H9 (cell line): ENCODE data around the gene SLC6A19. TPM values are rescaled to one million over a fixed set of nuclear protein-coding genes. Genes with fewer than 3 reads are reported as not detected.

Experiments
- DNase-seq: peaks from one replicate; pipeline ENCODE4 v3.0.0-alpha.2; 2017
- H2AFZ ChIP-seq: one replicate; pipeline ENCODE4 v1.6.1; 2013; ENCODE audit warnings: mild to moderate bottlenecking, low read length, control low read depth, moderate library complexity
- H2AK5ac ChIP-seq: 2 replicates; pipeline ENCODE4 v1.6.1; 2013; ENCODE audit warnings: low read length, control low read depth, mixed read lengths; ENCODE audit not compliant: insufficient read length
- H2BK120ac ChIP-seq: one replicate; pipeline ENCODE4 v1.6.1; 2013; ENCODE audit warnings: low read depth, mild to moderate bottlenecking, low read length, control low read depth, inconsistent platforms; ENCODE audit not compliant: poor library complexity, severe bottlenecking
- H2BK12ac ChIP-seq: 2 replicates; pipeline ENCODE4 v1.6.1; 2013; ENCODE audit warnings: low read length, control low read depth, mixed read lengths, low read depth; ENCODE audit not compliant: insufficient read length
- H2BK15ac ChIP-seq: 2 replicates; pipeline ENCODE4 v1.6.1; 2013; ENCODE audit warnings: low read depth, low read length, control low read depth
- H2BK20ac ChIP-seq: one replicate; pipeline ENCODE4 v1.6.1; 2013; ENCODE audit warnings: low read depth, mild to moderate bottlenecking, low read length, control low read depth, inconsistent platforms; ENCODE audit not compliant: poor library complexity, severe bottlenecking
- H2BK5ac ChIP-seq: 2 replicates; pipeline ENCODE4 v1.6.1; 2013; ENCODE audit warnings: low read length, control low read depth, mixed read lengths; ENCODE audit not compliant: insufficient read length
- H3K14ac ChIP-seq: 2 replicates; pipeline ENCODE4 v1.6.1; 2013; ENCODE audit warnings: low read length, control low read depth; ENCODE audit not compliant: insufficient read depth
- H3K18ac ChIP-seq: 2 replicates; pipeline ENCODE4 v1.6.1; 2013; ENCODE audit warnings: low read depth, mild to moderate bottlenecking, mixed read lengths, low read length, control low read depth; ENCODE audit not compliant: insufficient read length
- H3K23ac ChIP-seq: 2 replicates; pipeline ENCODE4 v1.6.1; 2013; ENCODE audit warnings: low read length, control low read depth, mixed read lengths, low read depth; ENCODE audit not compliant: insufficient read length
- H3K23me2 ChIP-seq: 2 replicates; pipeline ENCODE4 v1.6.1; 2013; ENCODE audit warnings: low read depth, mild to moderate bottlenecking, mixed read lengths, low read length, control low read depth; ENCODE audit not compliant: insufficient read length, poor library complexity, severe bottlenecking
- H3K27ac ChIP-seq: 2 replicates; pipeline ENCODE4 v1.5.1; 2013; ENCODE audit warnings: low read length, control low read depth, mixed read lengths, low read depth; ENCODE audit not compliant: insufficient read length
- H3K27me3 ChIP-seq: 2 replicates; pipeline ENCODE4 v1.6.1; 2013; ENCODE audit warnings: low read length, control low read depth, inconsistent platforms; ENCODE audit not compliant: insufficient read depth
- H3K4ac ChIP-seq: 2 replicates; pipeline ENCODE4 v1.6.1; 2013; ENCODE audit warnings: low read depth, mild to moderate bottlenecking, control low read depth, inconsistent platforms, low read length, moderate library complexity
- H3K4me1 ChIP-seq: 2 replicates; pipeline ENCODE4 v1.6.1; 2013; ENCODE audit warnings: low read length, control low read depth, inconsistent platforms; ENCODE audit not compliant: insufficient read depth
- H3K4me2 ChIP-seq: 2 replicates; pipeline ENCODE4 v1.6.1; 2013; ENCODE audit warnings: low read length, control low read depth, mixed read lengths; ENCODE audit not compliant: insufficient read length, insufficient read depth
- H3K56ac ChIP-seq: 2 replicates; pipeline ENCODE4 v1.6.1; 2013; ENCODE audit warnings: low read depth, mild to moderate bottlenecking, mixed read lengths, low read length, control low read depth; ENCODE audit not compliant: insufficient read length
- H3K79me1 ChIP-seq: 2 replicates; pipeline ENCODE4 v1.6.1; 2013; ENCODE audit warnings: low read depth, mild to moderate bottlenecking, moderate library complexity, low read length, control low read depth, inconsistent platforms; ENCODE audit not compliant: insufficient read depth, poor library complexity, severe bottlenecking
- H3K79me2 ChIP-seq: 2 replicates; pipeline ENCODE4 v1.6.1; 2013; ENCODE audit warnings: low read length, control low read depth, inconsistent platforms; ENCODE audit not compliant: insufficient read depth
- H3K9ac ChIP-seq: 2 replicates; pipeline ENCODE4 v1.6.1; 2013; ENCODE audit warnings: low read length, control low read depth, mixed read lengths; ENCODE audit not compliant: insufficient read length; ENCODE audit errors: extremely low read depth
- H3K9me3 ChIP-seq: one replicate; pipeline ENCODE4 v1.6.1; 2013; ENCODE audit warnings: low read depth, low read length, inconsistent platforms; ENCODE audit not compliant: control insufficient read depth
- H3T11ph ChIP-seq: one replicate; pipeline ENCODE4 v1.6.1; 2013; ENCODE audit warnings: mild to moderate bottlenecking, low read length, control low read depth, inconsistent platforms
- H4K20me1 ChIP-seq: one replicate; pipeline ENCODE4 v1.6.1; 2013; ENCODE audit not compliant: control insufficient read depth, insufficient read length, insufficient read depth
- H4K5ac ChIP-seq: 2 replicates; pipeline ENCODE4 v1.6.1; 2013; ENCODE audit warnings: low read depth, mild to moderate bottlenecking, mixed read lengths, low read length, control low read depth; ENCODE audit not compliant: insufficient read length
- H4K8ac ChIP-seq: replicated peaks from 2 replicates; pipeline ENCODE4 v1.6.1; 2013; ENCODE audit warnings: low read length, control low read depth, mixed read lengths, low read depth; ENCODE audit not compliant: insufficient read length
- H4K91ac ChIP-seq: 2 replicates; pipeline ENCODE4 v1.6.1; 2013; ENCODE audit warnings: low read depth, mild to moderate bottlenecking, moderate library complexity, mixed read lengths, low read length, control low read depth; ENCODE audit not compliant: insufficient read length
- H3K27ac Mint-ChIP-seq, 3 experiments: 2 replicates in 2 of 3; 3 replicates in 1 of 3; pipeline ENCODE4 v1.8.0; 2020 to 2021; ENCODE audit warnings: mixed read lengths in 3 of 3, mild to moderate bottlenecking in 1 of 3, moderate library complexity in 1 of 3
- H3K27me3 Mint-ChIP-seq: 2 replicates; pipeline ENCODE4 v1.8.0; 2021; ENCODE audit warnings: low read depth, mild to moderate bottlenecking, moderate library complexity, mixed read lengths
- H3K36me3 Mint-ChIP-seq, 3 experiments: 2 replicates in 2 of 3; 3 replicates in 1 of 3; pipeline ENCODE4 v1.8.0; 2020 to 2021; ENCODE audit warnings: low read depth in 3 of 3, mixed read lengths in 3 of 3; ENCODE audit not compliant: insufficient read depth in 1 of 3
- H3K4me1 Mint-ChIP-seq, 2 experiments: 2 replicates each; pipeline ENCODE4 v1.8.0; 2020; ENCODE audit warnings: mixed read lengths in 2 of 2
- H3K4me3 Mint-ChIP-seq, 2 experiments: 2 replicates in 1 of 2; 3 replicates in 1 of 2; pipeline ENCODE4 v1.8.0; 2020 to 2021; ENCODE audit warnings: mild to moderate bottlenecking in 2 of 2, mixed read lengths in 2 of 2, moderate library complexity in 1 of 2
- H3K9me3 Mint-ChIP-seq, 2 experiments: 2 replicates in 1 of 2; 3 replicates in 1 of 2; pipeline ENCODE4 v1.8.0; 2020; ENCODE audit warnings: mild to moderate bottlenecking in 2 of 2, mixed read lengths in 2 of 2, moderate library complexity in 1 of 2
- CTCF ChIP-seq: fragments of 200-600 bp; sonication (generic); conservative IDR thresholded peaks from 3 replicates; pipeline ENCODE4 v1.8.0; 2021; ENCODE audit warnings: antibody characterized with exemption, mild to moderate bottlenecking
- WGBS: extraction: QIAGEN DNeasy Blood & Tissue Kit; methylation state at CpG from one replicate; pipeline ENCODE4 v1.1.7; 2013; ENCODE audit warnings: missing lambda C conversion rate, low lambda C conversion rate, mixed read lengths; ENCODE audit not compliant: insufficient read length; ENCODE audit errors: extremely low coverage; 5-methylcytosine and 5-hydroxymethylcytosine counted together
- total RNA-seq: library from RNA; stranded (reverse); gene quantifications from 2 replicates; pipeline ENCODE4 v1.2.1, GENCODE V29; 2021

The SLC6A19 gene
- total RNA-seq, 1 experiment from 2014 or later: not detected

- Histone ChIP-seq H3K4ac (no peak overlapping the region), H2AFZ (no peak overlapping the region), H3K56ac (no peak overlapping the region), H3K23me2 (no peaks in the 10 kb centered on the region), H4K5ac (no peak overlapping the region), H3K9ac (no peak overlapping the region), H3K27me3 (no peaks in the 10 kb centered on the region), H3T11ph (no peak overlapping the region), H3K14ac (no peak overlapping the region), H2BK120ac (no peak overlapping the region), H3K23ac (no peak overlapping the region), H4K8ac (no peak overlapping the region), H2BK12ac (no peak overlapping the region), H2BK5ac (no peak overlapping the region), H3K9me3 (no peaks in the 10 kb centered on the region), H3K79me1 (no peaks in the 10 kb centered on the region), H3K4me1 (no peaks in the 10 kb centered on the region), H2AK5ac (no peak overlapping the region), H2BK20ac (no peak overlapping the region), H3K4me2 (no peak overlapping the region), H3K27ac (no peak overlapping the region), H3K79me2 (no peaks in the 10 kb centered on the region), H2BK15ac (no peak overlapping the region), H3K18ac (no peak overlapping the region), H4K20me1 (no peaks in the 10 kb centered on the region), H4K91ac (no peak overlapping the region)
- TF ChIP-seq CTCF: no peak
- Mint-ChIP-seq H3K9me3 (peaks cover 0 to 8% of the 10 kb centered on the region in 2 experiments; a peak in 2 of 5 replicates), H3K36me3 (no peaks in the 10 kb centered on the region; a peak in 1 of 7 replicates), H3K27me3 (peaks cover 5% of the 10 kb centered on the region), H3K4me1 (peaks cover 3 to 6% of the 10 kb centered on the region in 2 experiments; a peak in 2 of 4 replicates), H3K27ac (no peak overlapping the region; a peak in 2 of 7 replicates), H3K4me3 (no peak overlapping the region; a peak in 1 of 5 replicates)
- no peak for DNase-seq
- no CpG with 5 or more reads among the region's 10 CpGs for WGBS
Measured at GRCh38 chr5:1221721-1222120, 20.3 kb downstream of the SLC6A19 start.
